Rectal smooth muscle tissue (tissue), 1 donor: Measurements from ENCODE around the gene SMPD3.
"Not testable (repeated sequence)": the region's sequence is repeated elsewhere in the genome, so short reads cannot be mapped to it uniquely, and the experiment has no call there.

ENCODE experiments used
- H3K27ac ChIP-seq: one replicate; pipeline ENCODE4 v1.7.0; 2013; ENCODE audit warnings: low read depth, low read length, inconsistent platforms
- H3K27me3 ChIP-seq: one replicate; pipeline ENCODE4 v1.7.0; 2013; ENCODE audit warnings: low read length; ENCODE audit not compliant: control insufficient read depth, insufficient read depth
- H3K36me3 ChIP-seq: one replicate; pipeline ENCODE4 v1.7.0; 2013; ENCODE audit warnings: low read length; ENCODE audit not compliant: control insufficient read depth, insufficient read depth
- H3K4me1 ChIP-seq: one replicate; pipeline ENCODE4 v1.7.0; 2013; ENCODE audit warnings: low read length; ENCODE audit not compliant: control insufficient read depth, insufficient read depth
- H3K4me3 ChIP-seq: one replicate; pipeline ENCODE4 v1.7.0; 2013; ENCODE audit warnings: low read length
- H3K9ac ChIP-seq: one replicate; pipeline ENCODE4 v1.7.0; 2013; ENCODE audit warnings: low read length

Gene SMPD3

DNA sequence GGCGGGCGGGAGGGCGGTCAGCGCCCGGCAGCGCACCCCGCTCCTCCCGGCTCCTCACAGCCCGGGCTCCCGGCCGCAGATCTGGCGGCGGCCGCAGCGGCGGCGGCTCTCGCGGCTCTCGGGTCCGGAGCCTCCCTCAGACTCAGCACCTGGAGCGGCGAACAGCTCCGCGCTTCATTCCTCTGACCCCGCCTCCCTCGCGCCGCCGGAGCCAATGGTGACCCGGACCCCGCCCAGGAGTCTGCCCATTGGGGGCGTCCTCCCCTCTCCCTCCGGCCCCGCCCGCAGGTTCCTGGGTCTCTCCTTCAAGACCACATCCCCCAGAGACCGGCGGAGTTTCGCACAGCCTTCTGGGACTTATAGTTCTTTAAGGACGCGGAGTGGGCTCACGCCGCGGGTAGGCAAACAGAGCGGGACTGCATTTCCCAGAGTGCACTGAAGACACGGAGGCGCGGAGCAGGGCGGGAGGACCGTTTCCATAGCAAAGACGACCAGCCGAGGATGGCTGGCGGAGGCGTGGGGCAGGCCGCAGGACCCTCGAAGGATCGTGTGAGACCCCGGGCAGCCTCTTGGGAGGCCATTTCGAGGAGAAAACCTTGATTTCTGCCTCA, at the start of gene SMPD3:
TSS of gene SMPD3 (minus strand) at position 149 of the 611 bp plus-strand sequence. CDS start 76,327 bp downstream, outside the sequence.
- H3K9ac ChIP-seq = no peak within 1 kb of the TSS
- no peaks in the 10 kb centered on the region for H3K36me3 ChIP-seq

GRCh38 chr16:68496689-68497088, 48.4 kb upstream of the SMPD3 start:
- Histone ChIP-seq H3K27me3 (no peaks in the 10 kb centered on the region), H3K36me3 (no peaks in the 10 kb centered on the region), H3K27ac (no peak overlapping the region), H3K4me3 (no peak overlapping the region), H3K4me1 (no peaks in the 10 kb centered on the region), H3K9ac (no peak overlapping the region)

More for the DNA sequence above, at the start of gene SMPD3:
- Histone ChIP-seq H3K4me1 (peaks cover 8% of the 10 kb centered on the region), H3K27ac (no peak within 1 kb of the TSS), H3K27me3 (peaks cover 3% of the 10 kb centered on the region), H3K4me3 (peak within 1 kb of the TSS; percentile 68)

- not testable (repeated sequence) for H3K4me3 ChIP-seq, H3K27ac ChIP-seq, H3K27me3 ChIP-seq, H3K36me3 ChIP-seq, H3K4me1 ChIP-seq, H3K9ac ChIP-seq
Observed at GRCh38 chr16:68494261-68494660, 46.0 kb upstream of the SMPD3 start.

GRCh38 chr16:68493412-68494070, 45.2 kb upstream of the SMPD3 start:
- Histone ChIP-seq H3K4me3 (no peak overlapping the region), H3K27ac (no peak overlapping the region), H3K27me3 (peaks cover 3% of the 10 kb centered on the region), H3K4me1 (no peaks in the 10 kb centered on the region), H3K36me3 (no peaks in the 10 kb centered on the region), H3K9ac (no peak overlapping the region)

DNA sequence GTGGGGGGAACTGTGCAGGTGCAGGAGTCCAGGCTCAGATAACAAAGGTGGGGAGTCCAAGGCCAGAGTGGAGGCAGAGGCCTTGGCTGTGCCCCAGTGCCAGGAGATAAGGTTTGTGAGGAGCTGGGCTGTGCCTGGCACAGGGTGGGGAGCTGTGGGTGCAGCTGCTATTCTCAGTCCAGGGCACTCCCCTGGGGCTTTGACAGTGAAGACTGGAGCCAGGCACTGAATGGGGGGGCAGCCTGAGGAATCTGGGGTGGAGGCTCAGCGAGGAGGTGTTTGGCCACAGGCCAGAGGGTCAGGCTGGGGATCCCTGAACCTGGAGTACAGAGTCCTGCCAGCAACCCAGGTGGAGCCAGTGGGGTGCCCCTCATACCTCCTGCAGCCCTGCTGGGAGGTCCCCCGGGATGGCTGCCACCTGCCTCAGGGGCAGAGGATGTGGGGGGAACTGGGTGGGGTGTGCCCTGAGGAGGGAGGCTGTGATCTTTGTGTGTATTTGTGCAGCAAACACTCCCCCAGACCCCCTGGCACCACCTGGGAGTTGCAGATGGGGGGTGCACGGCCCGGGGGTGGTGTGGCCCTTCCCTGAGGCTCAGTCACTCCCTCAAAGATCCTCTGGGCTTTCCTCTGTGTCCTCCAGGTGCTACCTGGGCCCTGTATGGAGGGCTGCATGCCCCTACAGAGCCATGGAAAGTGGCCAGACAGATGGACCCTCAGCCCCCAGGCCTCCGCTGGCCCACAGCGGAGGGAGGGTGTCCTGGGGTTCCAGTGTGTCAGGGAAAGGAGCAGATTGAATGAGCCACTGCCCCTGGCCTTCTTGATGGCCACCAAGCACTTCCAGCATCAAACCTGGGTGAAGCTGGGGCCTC, 44.5 kb upstream of the SMPD3 start:
- Histone ChIP-seq H3K27ac (no peak overlapping the region), H3K36me3 (no peaks in the 10 kb centered on the region), H3K27me3 (peaks cover 3% of the 10 kb centered on the region), H3K4me3 (no peak overlapping the region), H3K9ac (no peak overlapping the region), H3K4me1 (no peaks in the 10 kb centered on the region)

GRCh38 chr16:68492151-68492542, 43.8 kb upstream of the SMPD3 start:
- H3K27me3 ChIP-seq = peaks cover 3% of the 10 kb centered on the region
- H3K9ac ChIP-seq = no peak overlapping the region
- no peaks in the 10 kb centered on the region for H3K36me3 ChIP-seq

GRCh38 chr16:68491576-68491950, 43.3 kb upstream of the SMPD3 start:
- H3K4me3 ChIP-seq = no peak overlapping the region
- H3K27ac ChIP-seq = no peak overlapping the region
- H3K9ac ChIP-seq = no peak overlapping the region

More at GRCh38 chr16:68492151-68492542, 43.8 kb upstream of the SMPD3 start:
- no peaks in the 10 kb centered on the region for H3K4me1 ChIP-seq
- no peak overlapping the region for H3K4me3 ChIP-seq
- H3K27ac ChIP-seq = no peak overlapping the region

DNA sequence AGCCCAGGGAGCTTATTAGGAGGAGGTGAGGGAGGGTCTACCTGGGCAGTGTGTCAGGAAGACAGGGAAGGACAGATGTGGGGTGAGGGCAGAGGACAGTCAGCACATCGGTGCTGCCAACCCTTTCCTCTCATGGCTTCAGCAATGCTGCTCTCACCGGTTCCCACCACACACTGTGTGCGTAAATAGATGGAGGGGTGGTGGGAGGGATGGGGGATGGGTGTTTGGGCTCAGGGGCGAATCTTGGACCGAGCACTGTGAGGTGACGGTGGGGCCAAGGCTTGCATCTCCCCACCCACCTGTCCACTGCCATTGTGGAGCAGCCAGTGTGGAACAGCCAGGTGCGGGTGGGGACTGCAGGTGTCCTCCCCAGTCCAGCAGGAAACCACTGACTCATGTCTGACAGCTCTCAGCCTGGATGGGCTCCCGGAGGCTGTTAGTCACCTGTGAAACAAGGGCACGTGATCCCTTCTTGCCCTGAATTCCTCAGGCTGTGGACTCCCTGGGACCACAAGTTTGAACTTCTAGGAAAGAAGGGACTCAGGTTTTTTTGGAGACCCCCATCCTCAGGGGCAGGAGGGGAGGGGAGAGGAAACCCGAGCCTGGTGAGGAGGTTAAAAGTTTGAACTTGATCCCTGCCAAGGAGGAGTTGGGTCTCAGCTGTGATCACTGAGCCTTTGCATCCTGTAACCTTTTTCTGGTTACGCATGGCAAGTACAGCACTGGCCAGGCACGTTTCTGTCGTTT, 42.7 kb upstream of the SMPD3 start:
- Histone ChIP-seq H3K27ac (no peak overlapping the region), H3K36me3 (no peaks in the 10 kb centered on the region), H3K9ac (no peak overlapping the region), H3K27me3 (peaks cover 3% of the 10 kb centered on the region), H3K4me1 (no peaks in the 10 kb centered on the region), H3K4me3 (no peak overlapping the region)

More at GRCh38 chr16:68491576-68491950, 43.3 kb upstream of the SMPD3 start:
- Histone ChIP-seq H3K27me3 (peaks cover 3% of the 10 kb centered on the region), H3K36me3 (no peaks in the 10 kb centered on the region), H3K4me1 (no peaks in the 10 kb centered on the region)

GRCh38 chr16:68490358-68490757, 42.0 kb upstream of the SMPD3 start:
- Histone ChIP-seq H3K9ac (no peak overlapping the region), H3K4me1 (no peaks in the 10 kb centered on the region), H3K27ac (no peak overlapping the region)

GRCh38 chr16:68488554-68488953, 40.2 kb upstream of the SMPD3 start:
- H3K4me3 ChIP-seq = no peak overlapping the region
- H3K4me1 ChIP-seq = no peaks in the 10 kb centered on the region
- H3K36me3 ChIP-seq = no peaks in the 10 kb centered on the region
- no peak overlapping the region for H3K9ac ChIP-seq
- peaks cover 3% of the 10 kb centered on the region for H3K27me3 ChIP-seq
- H3K27ac ChIP-seq = no peak overlapping the region

More at GRCh38 chr16:68490358-68490757, 42.0 kb upstream of the SMPD3 start:
- H3K27me3 ChIP-seq = peaks cover 3% of the 10 kb centered on the region
- no peak overlapping the region for H3K4me3 ChIP-seq
- H3K36me3 ChIP-seq = no peaks in the 10 kb centered on the region

DNA sequence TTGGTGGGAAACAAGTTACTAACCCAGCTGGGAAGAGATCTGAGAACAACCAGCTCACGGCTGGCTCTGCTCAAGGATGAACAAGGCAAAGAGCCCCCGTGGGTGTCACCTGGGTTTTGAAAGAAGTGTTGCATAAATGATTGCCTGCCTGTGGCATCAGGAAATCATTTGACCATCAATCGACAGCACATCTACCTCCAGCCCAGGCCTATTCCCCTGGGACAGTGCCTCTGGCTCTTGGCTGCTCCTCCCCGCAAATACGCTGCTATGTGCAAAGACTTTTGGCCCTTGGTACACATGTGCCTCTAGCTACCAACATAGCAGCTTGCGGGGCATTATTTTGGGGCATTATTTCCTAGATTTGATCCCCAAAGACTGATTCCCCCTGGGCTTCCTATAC, 39.4 kb upstream of the SMPD3 start:
- no peaks in the 10 kb centered on the region for H3K4me1 ChIP-seq
- peaks cover 3% of the 10 kb centered on the region for H3K27me3 ChIP-seq
- no peak overlapping the region for H3K27ac ChIP-seq
- no peak overlapping the region for H3K4me3 ChIP-seq
- H3K36me3 ChIP-seq = no peaks in the 10 kb centered on the region
- no peak overlapping the region for H3K9ac ChIP-seq

DNA sequence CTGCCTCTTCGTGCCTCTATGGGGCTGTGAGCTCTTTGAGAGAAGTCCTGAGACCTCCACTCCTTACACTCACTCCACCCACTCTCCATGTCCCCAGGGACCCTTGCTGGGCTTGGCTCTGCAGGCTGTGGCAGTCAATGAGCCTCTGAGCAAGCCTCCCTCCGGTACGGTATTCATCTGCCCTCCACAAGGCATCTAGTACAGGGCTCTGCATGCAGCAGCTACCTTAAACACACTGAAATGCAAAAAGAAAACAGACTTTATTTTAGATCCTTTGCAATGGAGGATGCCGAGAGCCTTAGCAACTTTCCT, 38.9 kb upstream of the SMPD3 start:
- H3K4me1 ChIP-seq = no peaks in the 10 kb centered on the region
- H3K36me3 ChIP-seq = no peaks in the 10 kb centered on the region
- no peak overlapping the region for H3K9ac ChIP-seq
- peaks cover 3% of the 10 kb centered on the region for H3K27me3 ChIP-seq
- no peak overlapping the region for H3K4me3 ChIP-seq
- H3K27ac ChIP-seq = no peak overlapping the region
